Keratinocyte (primary cell): ENCODE data around the gene SPATS2L.

Experiments used
- CTCF ChIP-seq, 3 experiments: IDR thresholded peaks in 1 of 3; conservative IDR thresholded peaks in 1 of 3; optimal IDR thresholded peaks in 1 of 3; 2 replicates in 2 of 3; 3 replicates in 1 of 3; pipeline versions ENCODE3 to v1.5.1; 2011; ENCODE audit warnings: low read length in 3 of 3, mild to moderate bottlenecking in 3 of 3, moderate library complexity in 2 of 3, control low read depth in 1 of 3, inconsistent platforms in 1 of 3; ENCODE audit not compliant: insufficient read depth in 2 of 3; ENCODE audit errors: extremely low read depth in 1 of 3
- EZH2 ChIP-seq: IDR thresholded peaks from one replicate; pipeline ENCODE4 v1.6.1; 2012; ENCODE audit warnings: inconsistent platforms, mild to moderate bottlenecking, low read length, moderate library complexity

GRCh38 chr2:200461846-200462710, 155.6 kb downstream of the SPATS2L start:
- TF ChIP-seq CTCF (optimal IDR thresholded peaks at IDR 0.05 in 1 of 3, IDR thresholded peaks at IDR 0.05 in 1 of 3, conservative IDR thresholded peaks at IDR 0.05 in 1 of 3; ENCODE audit: extremely low read depth in 1 of 3, insufficient read depth in 2 of 3, low read length in 3 of 3), result no peak
- no peak for TF ChIP-seq EZH2
